Epithelial cell of proximal tubule (primary cell): Measurements from ENCODE around the gene HSPB8. TPM values are rescaled to one million over a fixed set of nuclear protein-coding genes. Genes with fewer than 3 reads are reported as not detected.

ENCODE experiments used
- DNase-seq: peaks from one replicate; pipeline ENCODE4 v3.0.0-alpha.2; 2011; ENCODE audit warnings: low read depth
- H3K4me3 ChIP-seq: 2 replicates; pipeline ENCODE4 v1.5.1; 2011; ENCODE audit warnings: low read depth, mild to moderate bottlenecking, low read length
- total RNA-seq: library from RNA; depleted of rRNA; stranded (reverse); fragments of >200 nt; gene quantifications from 2 replicates; pipeline ENCODE4 v1.2.3, GENCODE V29; 2015
- TF ChIP-seq, protein P1 (sequence below): conservative IDR thresholded peaks from 2 replicates; pipeline ENCODE4 v1.5.1; 2012; ENCODE audit warnings: low read depth, mild to moderate bottlenecking, low read length

HSPB8 gene, protein sequence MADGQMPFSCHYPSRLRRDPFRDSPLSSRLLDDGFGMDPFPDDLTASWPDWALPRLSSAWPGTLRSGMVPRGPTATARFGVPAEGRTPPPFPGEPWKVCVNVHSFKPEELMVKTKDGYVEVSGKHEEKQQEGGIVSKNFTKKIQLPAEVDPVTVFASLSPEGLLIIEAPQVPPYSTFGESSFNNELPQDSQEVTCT
- 18.6 and 32.3 TPM in 2 replicates for total RNA-seq

DNA sequence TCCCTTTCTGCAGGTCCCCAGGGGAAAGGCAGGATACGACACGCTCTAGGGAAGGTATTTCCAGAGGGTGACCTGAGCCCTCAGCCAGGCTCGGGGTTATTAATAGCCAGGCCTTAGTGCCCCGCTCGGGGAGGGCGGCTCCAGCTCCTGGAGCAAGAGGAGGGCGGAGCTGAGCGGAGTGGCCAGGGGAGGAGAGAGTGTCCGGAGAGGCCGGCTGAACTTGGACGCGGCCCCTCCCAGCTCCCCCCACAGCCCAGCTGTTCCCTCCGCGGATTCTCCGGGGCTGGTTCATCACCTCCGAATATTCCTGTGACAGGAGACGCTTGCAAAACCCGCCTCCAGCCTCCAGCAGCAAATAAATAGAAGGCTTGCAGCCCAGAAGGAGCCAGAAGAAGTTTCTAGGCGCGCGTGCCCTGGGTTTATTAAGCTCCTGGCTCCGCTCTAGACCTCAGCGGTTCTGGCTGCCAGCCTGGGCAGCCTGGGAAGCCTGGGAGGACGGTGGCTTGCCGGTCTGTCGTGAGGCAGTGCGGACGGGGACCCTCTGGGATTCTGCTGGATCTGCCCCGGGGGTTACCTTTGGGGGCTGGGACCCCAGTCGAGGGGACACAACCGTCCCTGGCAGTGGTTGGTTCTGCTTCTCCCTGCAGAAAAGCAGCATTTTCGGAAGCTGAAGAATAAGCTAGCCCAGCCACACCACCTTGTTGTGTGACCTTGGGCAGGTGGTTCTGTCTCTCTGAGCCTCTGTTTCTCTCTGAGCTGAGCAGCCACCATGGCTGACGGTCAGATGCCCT is at the start of gene HSPB8:
Gene HSPB8, plus strand, starts transcription at position 388 of the 791 bp plus-strand sequence. Its CDS starts 382 bp downstream, at position 770.
- TF ChIP-seq, protein P1, sequence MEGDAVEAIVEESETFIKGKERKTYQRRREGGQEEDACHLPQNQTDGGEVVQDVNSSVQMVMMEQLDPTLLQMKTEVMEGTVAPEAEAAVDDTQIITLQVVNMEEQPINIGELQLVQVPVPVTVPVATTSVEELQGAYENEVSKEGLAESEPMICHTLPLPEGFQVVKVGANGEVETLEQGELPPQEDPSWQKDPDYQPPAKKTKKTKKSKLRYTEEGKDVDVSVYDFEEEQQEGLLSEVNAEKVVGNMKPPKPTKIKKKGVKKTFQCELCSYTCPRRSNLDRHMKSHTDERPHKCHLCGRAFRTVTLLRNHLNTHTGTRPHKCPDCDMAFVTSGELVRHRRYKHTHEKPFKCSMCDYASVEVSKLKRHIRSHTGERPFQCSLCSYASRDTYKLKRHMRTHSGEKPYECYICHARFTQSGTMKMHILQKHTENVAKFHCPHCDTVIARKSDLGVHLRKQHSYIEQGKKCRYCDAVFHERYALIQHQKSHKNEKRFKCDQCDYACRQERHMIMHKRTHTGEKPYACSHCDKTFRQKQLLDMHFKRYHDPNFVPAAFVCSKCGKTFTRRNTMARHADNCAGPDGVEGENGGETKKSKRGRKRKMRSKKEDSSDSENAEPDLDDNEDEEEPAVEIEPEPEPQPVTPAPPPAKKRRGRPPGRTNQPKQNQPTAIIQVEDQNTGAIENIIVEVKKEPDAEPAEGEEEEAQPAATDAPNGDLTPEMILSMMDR: no peak
- peak within 1 kb of the TSS; percentile 92 for H3K4me3 ChIP-seq
- DNase-seq: peak; percentile 72

DNA sequence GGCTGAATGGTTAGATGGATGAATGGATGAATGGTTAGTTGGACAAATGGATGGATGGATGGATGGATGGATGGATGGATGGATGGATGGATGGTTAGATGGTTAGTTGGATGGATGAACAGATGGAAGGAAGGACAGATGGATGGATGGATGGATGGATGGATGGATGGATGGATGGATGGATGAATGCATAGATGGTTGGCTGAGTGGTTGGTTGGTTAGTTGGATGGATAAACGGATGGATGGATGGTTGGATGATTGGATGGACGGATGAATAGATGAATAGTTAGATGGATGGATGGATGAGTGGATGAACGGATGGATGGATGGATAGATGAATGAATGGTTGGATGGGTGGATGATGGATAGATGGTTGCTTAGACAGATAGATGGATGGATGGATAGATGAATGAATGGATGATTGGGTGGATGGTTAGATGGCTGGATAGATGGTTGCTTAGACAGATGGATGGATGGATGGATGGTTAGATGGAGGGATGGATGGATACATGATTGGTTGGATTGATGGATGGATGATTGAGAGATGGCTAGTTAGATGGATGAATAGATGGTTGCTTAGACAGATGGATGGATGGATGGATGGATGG is 48.8 kb upstream of the HSPB8 start:
- no peak overlapping the region for H3K4me3 ChIP-seq

DNA sequence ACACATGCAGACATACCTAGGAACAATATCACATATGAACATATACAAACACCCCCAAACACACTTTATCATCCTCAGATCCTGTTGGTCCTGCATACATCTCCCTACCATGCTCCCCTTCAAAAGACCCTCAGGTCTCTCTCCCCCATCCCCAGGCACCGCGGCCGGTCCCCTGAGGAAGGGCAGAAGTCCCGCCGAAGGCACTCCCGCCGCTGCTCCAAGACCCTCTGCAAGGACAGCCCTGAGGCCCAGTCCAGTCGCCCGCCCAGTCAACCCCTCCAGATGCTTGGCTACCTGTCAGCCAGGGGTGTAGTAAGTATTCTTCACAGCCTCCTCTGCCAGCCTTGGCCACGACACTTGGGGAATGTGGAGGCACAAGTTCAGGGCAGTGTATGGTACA is 48.2 kb upstream of the HSPB8 start:
- DNase-seq: no peak
- TF ChIP-seq, protein P1: no peak
- no peak overlapping the region for H3K4me3 ChIP-seq

More for the DNA sequence above, 48.8 kb upstream of the HSPB8 start:
- TF ChIP-seq, protein P1: no peak
- no peak for DNase-seq

DNA sequence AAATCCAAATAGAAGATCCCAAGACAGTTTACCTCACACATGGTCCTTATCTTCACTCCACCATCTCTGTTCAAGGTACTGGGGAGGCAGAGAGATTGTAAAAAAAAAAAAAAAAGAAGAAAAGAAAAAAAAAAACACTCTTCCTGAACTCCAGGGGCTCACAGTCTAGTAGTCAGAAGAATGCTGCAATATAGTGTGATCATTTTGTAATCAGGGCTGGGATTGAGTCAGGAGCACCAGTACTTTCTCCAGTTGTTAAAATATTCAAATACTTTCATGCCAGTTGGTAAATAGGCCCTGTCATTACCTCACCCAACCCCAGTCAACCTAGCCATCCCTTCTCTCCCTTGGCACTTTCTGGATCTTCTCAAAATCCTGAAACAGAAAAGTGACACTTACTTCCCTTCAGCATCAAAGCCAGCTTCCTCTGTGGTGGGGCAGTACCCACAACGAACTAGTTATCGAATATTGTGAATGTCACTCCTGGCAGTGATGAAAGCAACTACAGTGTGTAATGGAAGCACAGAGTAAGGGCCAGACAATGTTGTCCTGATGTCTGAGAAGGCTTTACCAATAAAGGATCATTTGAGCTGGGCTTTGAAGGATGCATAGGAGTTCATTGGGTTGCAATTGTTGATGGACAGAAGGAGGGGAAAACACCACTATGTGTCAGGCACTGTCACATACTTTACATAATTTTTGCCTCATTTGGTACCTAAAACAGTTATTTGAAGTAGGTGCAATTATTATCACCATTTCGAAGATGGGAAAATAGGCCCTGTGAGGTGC is 44.3 kb upstream of the HSPB8 start:
- no peak overlapping the region for H3K4me3 ChIP-seq
- TF ChIP-seq, protein P1: no peak
- DNase-seq: no peak

DNA sequence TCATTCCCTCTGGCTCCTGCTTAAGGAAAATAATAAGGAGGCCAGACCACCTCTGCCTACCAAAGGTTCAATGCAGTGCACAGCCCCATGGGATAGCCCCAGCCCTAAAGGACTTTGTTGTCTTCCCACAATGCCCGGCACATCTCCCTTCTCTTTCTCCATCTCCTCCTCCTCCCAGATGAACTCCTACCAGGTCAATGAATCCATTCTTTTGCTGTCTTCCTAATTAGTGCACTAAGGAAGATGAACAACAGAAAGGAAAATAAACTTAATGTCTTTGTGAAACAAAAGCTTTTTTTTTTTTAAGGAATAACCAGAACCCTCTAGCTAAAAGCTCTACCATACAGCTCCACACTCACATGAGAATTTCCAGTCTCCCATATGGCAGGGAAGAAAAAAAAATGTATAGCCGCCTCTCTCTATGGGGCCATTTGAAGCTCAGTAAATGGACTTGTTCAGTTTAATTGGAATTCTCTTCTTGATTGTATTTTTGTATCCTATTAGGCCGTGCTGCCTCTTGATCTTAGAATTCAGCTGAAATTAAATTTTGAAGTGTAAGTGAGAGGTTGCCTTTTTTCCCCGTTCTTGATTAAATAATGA is 41.8 kb upstream of the HSPB8 start:
- TF ChIP-seq, protein P1: no peak
- H3K4me3 ChIP-seq: no peak overlapping the region
- no peak for DNase-seq

DNA sequence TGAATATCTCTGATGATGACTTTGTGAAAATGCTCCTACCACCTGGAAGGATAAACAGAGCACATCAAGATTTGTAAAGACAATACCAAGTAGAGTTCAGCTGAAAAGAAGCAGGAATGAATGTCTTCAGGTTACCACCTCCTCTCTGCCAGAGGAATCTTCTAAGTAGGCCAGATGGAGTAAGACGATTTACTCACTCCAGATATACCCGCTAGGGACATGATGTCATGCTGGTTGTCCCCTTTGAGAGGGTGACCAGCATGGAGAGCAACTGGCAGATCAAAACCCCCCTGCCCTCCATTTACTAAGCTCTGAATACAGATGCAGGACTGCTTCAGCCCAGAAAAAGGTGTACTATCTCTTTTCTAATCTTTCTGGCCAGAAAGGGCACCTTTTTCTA is 39.3 kb upstream of the HSPB8 start:
- no peak overlapping the region for H3K4me3 ChIP-seq
- TF ChIP-seq, protein P1: no peak
- DNase-seq: no peak
